ENCODE results near the gene SHISAL1.

Gene SHISAL1

GRCh38 chr22:44271010-44271500 is 41.7 kb downstream of the SHISAL1 start:
- Histone ChIP-seq H3K4me1 (ENCODE audit: low read depth, poor library complexity, severe bottlenecking) (no peaks in the 10 kb centered on the region), H3K79me2 (ENCODE audit: insufficient read depth, low read depth) (no peaks in the 10 kb centered on the region), H3K4me2 (no peak overlapping the region), H4K20me1 (ENCODE audit: insufficient read depth) (no peaks in the 10 kb centered on the region), H2AFZ (ENCODE audit: low read depth) (no peak overlapping the region), H3K27ac (no peak overlapping the region), H3K9ac (no peak overlapping the region), H3K4me3 (IDR thresholded peaks at IDR 0.05; ENCODE audit: insufficient read depth, low read depth, low read length) (no peak overlapping the region), H3K36me3 (ENCODE audit: insufficient read depth) (no peaks in the 10 kb centered on the region), H3K27me3 (ENCODE audit: insufficient read depth, low read depth) (peaks cover 14% of the 10 kb centered on the region; the same call in 1 of the 2 replicates)
- TF ChIP-seq CTCF (conservative IDR thresholded peaks at IDR 0.05; ENCODE audit: low read depth, low read length) = no peak

- H3K4me2 ChIP-seq = no peak overlapping the region
- H3K4me3 ChIP-seq (IDR thresholded peaks at IDR 0.05; ENCODE audit: insufficient read depth, low read depth, low read length) = no peak overlapping the region
- H3K9ac ChIP-seq = no peak overlapping the region
- no peak overlapping the region for H2AFZ ChIP-seq (ENCODE audit: low read depth)
- no peak overlapping the region for H3K27ac ChIP-seq
- peaks cover 10% of the 10 kb centered on the region; the same call in 1 of the 2 replicates for H3K27me3 ChIP-seq (ENCODE audit: insufficient read depth, low read depth)
- H3K4me1 ChIP-seq (ENCODE audit: low read depth, poor library complexity, severe bottlenecking) = no peaks in the 10 kb centered on the region
- H4K20me1 ChIP-seq (ENCODE audit: insufficient read depth) = no peaks in the 10 kb centered on the region
- TF ChIP-seq CTCF (conservative IDR thresholded peaks at IDR 0.05; ENCODE audit: low read depth, low read length) = no peak
- H3K79me2 ChIP-seq (ENCODE audit: insufficient read depth, low read depth) = no peaks in the 10 kb centered on the region
- no peaks in the 10 kb centered on the region for H3K36me3 ChIP-seq (ENCODE audit: insufficient read depth)
These were observed 42.2 kb downstream of the SHISAL1 start for GRCh38 chr22:44270556-44270880.

DNA sequence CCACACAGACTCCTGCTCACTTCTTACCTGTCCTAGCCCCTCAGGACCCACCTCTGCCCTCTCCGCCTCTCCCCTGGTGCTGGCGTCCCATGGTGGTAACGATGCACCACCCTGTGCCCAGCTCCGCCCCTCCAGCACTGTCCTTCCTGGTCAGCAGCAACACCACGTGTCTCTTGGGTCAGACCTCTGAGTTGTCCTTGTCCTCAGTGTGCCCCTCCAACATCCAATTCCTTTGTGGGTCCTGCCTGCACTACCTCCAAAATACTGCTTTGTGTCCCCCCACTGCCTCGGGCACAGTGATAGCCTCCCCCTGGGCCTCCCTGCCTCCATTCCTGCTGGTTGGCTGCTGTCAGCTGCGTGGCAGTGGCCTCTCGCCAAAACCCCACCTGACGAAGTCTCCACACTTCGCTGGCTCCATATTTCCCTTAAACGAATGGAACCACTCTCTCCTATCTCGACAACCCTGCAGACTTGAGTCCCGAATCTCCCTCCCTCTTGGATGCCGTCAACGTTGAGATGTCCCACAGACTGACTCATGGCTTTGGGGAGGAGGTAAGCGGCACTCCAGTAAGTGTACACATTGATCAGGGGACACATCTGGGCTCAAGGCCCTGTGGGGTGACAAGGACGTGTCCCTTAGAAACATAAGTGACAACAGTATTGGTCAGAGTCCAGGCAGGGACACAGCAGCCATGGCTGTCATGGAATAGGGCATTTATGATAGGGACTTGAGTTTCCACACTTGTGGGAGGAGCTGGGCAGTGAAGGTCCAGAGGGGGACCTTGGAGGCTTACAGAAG is 42.8 kb downstream of the SHISAL1 start:
- TF ChIP-seq CTCF (conservative IDR thresholded peaks at IDR 0.05; ENCODE audit: low read depth, low read length) = no peak
- H3K4me3 ChIP-seq (IDR thresholded peaks at IDR 0.05; ENCODE audit: insufficient read depth, low read depth, low read length) = no peak overlapping the region
- no peaks in the 10 kb centered on the region for H3K79me2 ChIP-seq (ENCODE audit: insufficient read depth, low read depth)
- peaks cover 10% of the 10 kb centered on the region; the same call in 1 of the 2 replicates for H3K27me3 ChIP-seq (ENCODE audit: insufficient read depth, low read depth)
- no peaks in the 10 kb centered on the region for H3K36me3 ChIP-seq (ENCODE audit: insufficient read depth)
- no peaks in the 10 kb centered on the region for H4K20me1 ChIP-seq (ENCODE audit: insufficient read depth)
- H3K4me2 ChIP-seq = no peak overlapping the region
- no peaks in the 10 kb centered on the region for H3K4me1 ChIP-seq (ENCODE audit: low read depth, poor library complexity, severe bottlenecking)
- H3K9ac ChIP-seq = no peak overlapping the region
- no peak overlapping the region for H2AFZ ChIP-seq (ENCODE audit: low read depth)
- no peak overlapping the region for H3K27ac ChIP-seq

- no peak overlapping the region for H3K4me3 ChIP-seq (IDR thresholded peaks at IDR 0.05; ENCODE audit: insufficient read depth, low read depth, low read length)
- no peaks in the 10 kb centered on the region for H4K20me1 ChIP-seq (ENCODE audit: insufficient read depth)
- H3K36me3 ChIP-seq (ENCODE audit: insufficient read depth) = no peaks in the 10 kb centered on the region
- H3K9ac ChIP-seq = no peak overlapping the region
- no peaks in the 10 kb centered on the region for H3K79me2 ChIP-seq (ENCODE audit: insufficient read depth, low read depth)
- H3K27ac ChIP-seq = no peak overlapping the region
- no peaks in the 10 kb centered on the region for H3K4me1 ChIP-seq (ENCODE audit: low read depth, poor library complexity, severe bottlenecking)
- peaks cover 4% of the 10 kb centered on the region; the same call in 1 of the 2 replicates for H3K27me3 ChIP-seq (ENCODE audit: insufficient read depth, low read depth)
- no peak overlapping the region for H2AFZ ChIP-seq (ENCODE audit: low read depth)
- no peak overlapping the region for H3K4me2 ChIP-seq
- TF ChIP-seq CTCF (conservative IDR thresholded peaks at IDR 0.05; ENCODE audit: low read depth, low read length) = no peak
These were observed 43.6 kb downstream of the SHISAL1 start for GRCh38 chr22:44269117-44269498.

All from KMS-11 (cell line).